22Rv1 (cell line): ENCODE measurements around the gene ACVR1B.

Experiments used
- H3K27ac ChIP-seq: fragments of 450-650 bp; 2 replicates; pipeline ENCODE4 v1.5.1; 2017
- ZFX ChIP-seq: fragments of 450-650 bp; IDR thresholded peaks from 2 replicates; pipeline ENCODE4 v1.6.1; 2017; ENCODE audit warnings: antibody characterized with exemption, borderline replicate concordance
- TF ChIP-seq, protein P1 (sequence below): fragments of 450-650 bp; IDR thresholded peaks from 2 replicates; pipeline ENCODE4 v1.5.1; 2017; ENCODE audit warnings: mild to moderate bottlenecking

ACVR1B gene

DNA sequence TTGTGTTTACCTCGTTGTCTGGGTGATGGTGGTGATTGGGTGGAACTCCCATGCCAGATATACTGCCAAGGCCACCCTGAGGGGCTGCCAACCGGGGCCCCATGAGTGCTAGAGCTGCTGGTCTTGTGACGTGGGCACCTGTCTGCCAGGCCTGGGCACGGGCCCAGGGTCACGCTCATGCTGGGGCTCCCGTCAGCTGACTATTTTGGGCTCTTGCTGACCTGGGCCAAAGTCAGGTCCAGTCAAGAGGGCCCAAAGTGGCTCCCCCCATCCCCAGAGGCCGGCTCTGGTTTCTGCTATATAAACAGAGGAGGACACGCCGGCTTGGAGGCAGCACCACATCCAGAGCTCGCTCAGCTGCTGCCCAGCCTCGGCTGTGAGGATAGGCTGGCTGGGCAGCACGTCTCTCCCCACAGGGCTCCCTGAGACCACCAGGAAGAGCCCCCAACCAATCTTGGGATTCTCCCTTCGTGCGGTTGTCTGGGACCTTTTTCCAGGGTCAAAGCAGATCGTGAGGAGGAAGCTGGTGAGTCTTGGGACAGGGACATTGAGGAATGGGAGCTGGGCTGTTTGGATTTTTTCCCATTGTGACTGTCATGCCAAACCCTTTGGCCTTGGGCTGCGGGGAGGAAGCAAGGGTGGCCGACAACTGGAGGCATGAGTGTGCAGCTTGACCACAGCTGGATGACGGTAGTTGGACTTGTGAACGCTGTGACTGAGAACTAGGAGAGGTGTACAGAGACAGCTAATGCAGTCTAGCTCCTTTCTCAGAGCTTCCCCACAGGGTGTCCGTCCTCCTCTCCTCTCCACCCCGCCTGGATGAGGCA is 92.1 kb downstream of the ACVR1B start:
- no peak overlapping the region for H3K27ac ChIP-seq

DNA sequence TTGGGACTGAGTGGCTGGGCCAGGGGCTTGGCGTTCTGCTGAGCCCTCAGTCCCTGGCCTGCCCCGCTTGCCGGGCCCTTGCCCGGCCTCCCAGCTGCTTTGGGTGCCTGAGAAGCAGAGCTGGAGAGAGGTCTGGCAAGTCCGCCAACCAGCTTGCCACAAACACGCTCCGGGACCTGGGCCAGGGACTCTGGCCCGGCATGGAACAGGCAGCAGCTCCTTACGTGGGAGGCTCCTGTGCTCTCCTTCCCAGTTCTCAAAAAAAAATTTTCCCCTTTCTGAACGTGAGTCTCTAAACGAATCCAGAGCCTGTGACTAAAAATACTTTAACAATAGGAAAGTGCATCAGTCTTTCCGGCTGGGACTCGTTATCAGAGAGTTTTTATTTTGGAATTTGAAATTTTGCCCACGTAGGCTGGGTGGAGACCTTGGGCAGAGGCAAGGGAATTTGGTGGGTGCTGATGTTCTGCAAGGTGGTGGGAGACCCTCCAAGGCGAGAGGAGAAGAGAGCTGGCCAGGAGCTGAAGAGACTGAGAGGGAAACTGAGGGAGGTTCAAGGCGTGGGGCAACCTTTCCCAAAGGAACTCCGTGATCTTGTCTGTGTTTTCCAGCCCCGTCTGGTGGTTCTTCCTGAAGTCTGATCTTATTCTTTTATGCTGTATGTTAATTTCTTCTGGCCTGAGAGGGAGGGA is 92.9 kb downstream of the ACVR1B start:
- no peak overlapping the region for H3K27ac ChIP-seq

More for the DNA sequence above, 92.1 kb downstream of the ACVR1B start:
- TF ChIP-seq ZFX: no peak
- TF ChIP-seq, protein P1, sequence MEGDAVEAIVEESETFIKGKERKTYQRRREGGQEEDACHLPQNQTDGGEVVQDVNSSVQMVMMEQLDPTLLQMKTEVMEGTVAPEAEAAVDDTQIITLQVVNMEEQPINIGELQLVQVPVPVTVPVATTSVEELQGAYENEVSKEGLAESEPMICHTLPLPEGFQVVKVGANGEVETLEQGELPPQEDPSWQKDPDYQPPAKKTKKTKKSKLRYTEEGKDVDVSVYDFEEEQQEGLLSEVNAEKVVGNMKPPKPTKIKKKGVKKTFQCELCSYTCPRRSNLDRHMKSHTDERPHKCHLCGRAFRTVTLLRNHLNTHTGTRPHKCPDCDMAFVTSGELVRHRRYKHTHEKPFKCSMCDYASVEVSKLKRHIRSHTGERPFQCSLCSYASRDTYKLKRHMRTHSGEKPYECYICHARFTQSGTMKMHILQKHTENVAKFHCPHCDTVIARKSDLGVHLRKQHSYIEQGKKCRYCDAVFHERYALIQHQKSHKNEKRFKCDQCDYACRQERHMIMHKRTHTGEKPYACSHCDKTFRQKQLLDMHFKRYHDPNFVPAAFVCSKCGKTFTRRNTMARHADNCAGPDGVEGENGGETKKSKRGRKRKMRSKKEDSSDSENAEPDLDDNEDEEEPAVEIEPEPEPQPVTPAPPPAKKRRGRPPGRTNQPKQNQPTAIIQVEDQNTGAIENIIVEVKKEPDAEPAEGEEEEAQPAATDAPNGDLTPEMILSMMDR: no peak

DNA sequence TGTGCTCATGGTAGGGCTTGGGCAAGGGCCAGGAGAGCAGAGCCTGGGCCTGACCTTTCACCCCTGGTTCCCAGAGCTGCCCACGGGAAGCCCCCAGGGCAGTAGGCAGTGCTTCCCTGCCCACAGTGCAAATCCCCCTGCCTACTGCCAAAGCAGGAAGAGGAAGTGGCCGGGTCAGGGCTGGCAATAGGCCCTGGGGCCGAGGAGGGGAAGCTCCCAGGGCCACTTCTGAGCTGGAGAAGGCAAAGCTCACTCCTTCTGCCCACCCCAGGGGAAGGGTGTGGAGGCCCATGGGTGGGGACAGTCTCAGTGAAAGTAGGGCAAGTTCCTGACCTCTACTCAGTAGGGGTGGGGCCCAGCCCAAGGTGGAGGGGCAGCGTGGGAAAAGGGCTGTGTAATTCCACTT is 94.3 kb downstream of the ACVR1B start:
- H3K27ac ChIP-seq: no peak overlapping the region
- no peak for TF ChIP-seq ZFX
- TF ChIP-seq, protein P1: no peak

More for the DNA sequence above, 92.9 kb downstream of the ACVR1B start:
- TF ChIP-seq, protein P1: no peak
- TF ChIP-seq ZFX: no peak
